Measurements from ENCODE around the gene PLA2G4E.

The PLA2G4E gene

GRCh38 chr15:41948490-41948889 is 72.4 kb downstream of the PLA2G4E start:
- intact Hi-C loops (cut with DNase I; ENCODE audit: low total_unique reads), result no loop called here
- Histone ChIP-seq H3K9me3 (no peaks in the 10 kb centered on the region), H3K36me3 (peaks cover 6 to 20% (median 7%) of the 10 kb centered on the region in 3 donors), H3K4me1 (peaks cover 0 to 79% (median 59%) of the 10 kb centered on the region in 4 donors), H3K4me3 (no peak overlapping the region), H3K27ac (peak overlapping the region; percentile 49 to 66), H3K27me3 (no peaks in the 10 kb centered on the region)
- TF ChIP-seq CTCF (IDR thresholded peaks at IDR 0.05), result no peak
- peak; percentile 84 to 85 for DNase-seq

DNA sequence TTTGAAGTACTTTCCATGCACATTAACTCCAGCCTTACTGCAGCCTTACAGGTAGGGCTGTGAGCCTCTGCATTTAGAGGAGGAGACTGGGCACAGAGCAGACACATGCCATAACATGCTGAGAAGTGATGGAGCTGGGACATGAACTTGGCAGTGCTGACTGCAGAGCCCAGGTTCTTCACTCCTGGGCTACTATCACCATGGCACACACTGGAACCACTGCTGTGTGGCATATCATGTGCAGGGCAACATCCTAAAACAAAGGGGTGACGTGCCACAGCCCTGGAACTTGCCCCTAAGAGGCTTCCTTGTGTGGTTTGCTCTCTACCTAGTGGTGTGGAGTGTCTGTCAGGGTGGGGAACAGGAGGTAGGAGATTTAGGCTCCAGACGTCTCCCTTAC is 73.9 kb downstream of the PLA2G4E start:
- Histone ChIP-seq H3K4me1 (peaks cover 0 to 81% (median 58%) of the 10 kb centered on the region in 4 donors), H3K27me3 (no peaks in the 10 kb centered on the region), H3K27ac (peak overlapping the region in 1 of 2 donors; percentile 28), H3K36me3 (peaks cover 0 to 12% (median 0%) of the 10 kb centered on the region in 3 donors), H3K9me3 (no peaks in the 10 kb centered on the region), H3K4me3 (no peak overlapping the region)
- intact Hi-C loops (cut with DNase I; ENCODE audit: low total_unique reads), result no loop called here
- no peak for TF ChIP-seq CTCF (IDR thresholded peaks at IDR 0.05)
- DNase-seq, result no peak

DNA sequence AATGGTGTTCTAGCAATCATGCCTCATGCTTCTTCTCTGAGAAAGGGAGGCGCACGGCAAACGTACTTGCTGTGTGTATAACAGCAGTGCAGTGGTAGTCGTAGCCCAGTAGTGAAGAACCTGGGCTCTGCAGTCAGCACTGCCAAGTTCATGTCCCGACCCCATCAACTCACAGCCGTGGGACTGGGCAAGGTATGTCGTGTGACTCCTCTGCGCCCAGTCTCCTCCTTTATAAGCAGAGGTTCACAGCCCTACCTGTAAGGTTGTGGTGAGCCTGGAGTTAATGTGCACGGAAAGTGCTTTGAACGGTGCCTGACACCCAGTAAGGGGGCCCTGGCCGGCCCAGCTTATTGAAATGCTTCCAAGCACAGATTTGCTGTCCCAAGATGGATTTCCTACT is 75.1 kb downstream of the PLA2G4E start:
- TF ChIP-seq CTCF (IDR thresholded peaks at IDR 0.05), result no peak
- intact Hi-C loops (cut with DNase I; ENCODE audit: low total_unique reads), result no loop called here
- peaks cover 0 to 15% (median 7%) of the 10 kb centered on the region in 3 donors for H3K36me3 ChIP-seq
- peaks cover 0 to 68% (median 46%) of the 10 kb centered on the region in 4 donors for H3K4me1 ChIP-seq
- no peaks in the 10 kb centered on the region for H3K9me3 ChIP-seq
- no peaks in the 10 kb centered on the region for H3K27me3 ChIP-seq
- H3K27ac ChIP-seq, result peak overlapping the region; percentile 25 to 64
- no peak overlapping the region for H3K4me3 ChIP-seq
- no peak for DNase-seq

GRCh38 chr15:41945221-41945620 is 75.6 kb downstream of the PLA2G4E start:
- H3K4me1 ChIP-seq, result peaks cover 0 to 63% (median 41%) of the 10 kb centered on the region in 4 donors
- H3K27ac ChIP-seq, result peak overlapping the region; percentile 25 to 64
- DNase-seq, result no peak
- no peaks in the 10 kb centered on the region for H3K27me3 ChIP-seq
- TF ChIP-seq CTCF (IDR thresholded peaks at IDR 0.05), result no peak
- intact Hi-C loops (cut with DNase I; ENCODE audit: low total_unique reads), result no loop called here
- H3K36me3 ChIP-seq, result peaks cover 0 to 20% (median 10%) of the 10 kb centered on the region in 3 donors
- H3K9me3 ChIP-seq, result no peaks in the 10 kb centered on the region
- no peak overlapping the region for H3K4me3 ChIP-seq

DNA sequence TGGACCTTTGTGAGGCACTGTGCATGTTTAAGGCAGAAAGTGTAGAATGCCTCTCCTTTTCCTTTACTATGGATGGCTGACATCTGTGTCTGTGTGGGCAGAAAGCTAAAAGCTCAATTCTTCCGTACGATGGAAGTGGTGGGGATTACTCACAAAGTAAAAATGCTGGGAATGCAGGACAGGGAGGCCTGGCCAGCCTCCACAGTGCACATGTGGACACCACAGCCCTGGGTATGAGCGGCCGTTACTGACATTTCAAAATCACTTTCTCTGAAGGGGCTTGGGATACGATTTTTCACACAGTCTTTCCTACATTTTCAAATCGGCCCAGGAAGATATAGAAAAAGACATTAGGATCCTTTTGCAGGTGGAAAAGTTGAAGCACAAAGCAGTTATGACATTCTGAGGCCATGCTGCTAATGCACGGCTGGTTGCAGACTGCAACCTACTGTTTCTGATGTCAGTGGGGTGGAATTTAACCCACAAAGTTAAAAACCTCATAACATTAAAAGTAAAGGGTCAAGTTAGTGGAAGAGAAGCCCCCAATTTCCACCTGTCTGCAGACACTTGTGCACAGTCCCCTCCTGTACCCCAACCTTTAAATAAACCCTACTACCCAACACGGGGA is 76.4 kb downstream of the PLA2G4E start:
- intact Hi-C loops (cut with DNase I; ENCODE audit: low total_unique reads), result no loop called here
- H3K27me3 ChIP-seq, result no peaks in the 10 kb centered on the region
- H3K4me3 ChIP-seq, result peak overlapping the region in 1 of 2 donors; percentile 13
- no peak for TF ChIP-seq CTCF (IDR thresholded peaks at IDR 0.05)
- peaks cover 0 to 55% (median 35%) of the 10 kb centered on the region in 4 donors for H3K4me1 ChIP-seq
- H3K27ac ChIP-seq, result peak overlapping the region; percentile 63 to 64
- no peaks in the 10 kb centered on the region for H3K9me3 ChIP-seq
- peaks cover 0 to 24% (median 13%) of the 10 kb centered on the region in 3 donors for H3K36me3 ChIP-seq
- peak; percentile 61 to 80 for DNase-seq
